GM12878 (cell line): Measurements from ENCODE around the gene GOLIM4.

Source experiments
- BHLHE40 ChIP-seq, 2 experiments: fragments of 450-650 bp in 1 of 2; IDR thresholded peaks; 2 replicates each; pipeline ENCODE4 v1.6.1; 2011 to 2017; ENCODE audit warnings: low read depth in 2 of 2, borderline replicate concordance in 1 of 2, improper control_type of control experiment in 1 of 2, low read length in 1 of 2, mild to moderate bottlenecking in 1 of 2
- EP300 ChIP-seq, 2 experiments: fragments of 150-350 bp in 1 of 2; IDR thresholded peaks; 2 replicates each; pipeline ENCODE4 v1.6.1; 2011 to 2012; ENCODE audit warnings: low read depth in 2 of 2, low read length in 2 of 2, borderline replicate concordance in 1 of 2, improper control_type of control experiment in 1 of 2, inconsistent platforms in 1 of 2; ENCODE audit not compliant: control insufficient read depth in 1 of 2
- EZH2 ChIP-seq: IDR thresholded peaks from 2 replicates; pipeline ENCODE4 v1.6.1; 2012; ENCODE audit warnings: low read depth, mild to moderate bottlenecking, control low read depth, inconsistent platforms, low read length, borderline replicate concordance; ENCODE audit not compliant: control insufficient read depth
- POLR2AphosphoS2 ChIP-seq: IDR thresholded peaks from 2 replicates; pipeline ENCODE4 v1.6.1; 2011; ENCODE audit warnings: low read depth, mild to moderate bottlenecking, low read length, improper control_type of control experiment, moderate library complexity
- POLR2AphosphoS5 ChIP-seq: IDR thresholded peaks from 2 replicates; pipeline ENCODE4 v1.6.1; 2011; ENCODE audit warnings: mild to moderate bottlenecking, low read length, inconsistent platforms
- SMC3 ChIP-seq: IDR thresholded peaks from 2 replicates; pipeline ENCODE4 v1.6.1; 2011; ENCODE audit warnings: low read length, improper control_type of control experiment, borderline replicate concordance
- SUZ12 ChIP-seq: fragments of 200-600 bp; sonication (generic); IDR thresholded peaks from one replicate; pipeline ENCODE4 v1.6.1; 2018; ENCODE audit warnings: antibody characterized with exemption, mild to moderate bottlenecking; ENCODE audit not compliant: unreplicated experiment
- TAF1 ChIP-seq: IDR thresholded peaks from 2 replicates; pipeline ENCODE4 v1.6.1; 2011; ENCODE audit warnings: mild to moderate bottlenecking, low read depth, low read length, borderline replicate concordance
- ZNF24 ChIP-seq: fragments of 450-650 bp; IDR thresholded peaks from 2 replicates; pipeline ENCODE4 v1.6.1; 2017; ENCODE audit warnings: antibody characterized with exemption, mild to moderate bottlenecking
- TF ChIP-seq, protein P1 (sequence below), 3 experiments: IDR thresholded peaks in 2 of 3; conservative IDR thresholded peaks in 1 of 3; 2 replicates each; pipeline ENCODE4 v1.5.1; 2011; ENCODE audit warnings: low read depth in 3 of 3, low read length in 3 of 3, mild to moderate bottlenecking in 3 of 3, control low read depth in 2 of 3, moderate library complexity in 2 of 3, inconsistent platforms in 1 of 3, mixed read lengths in 1 of 3; ENCODE audit not compliant: control insufficient read depth in 2 of 3, insufficient read depth in 1 of 3; ENCODE audit errors: extremely low read depth in 1 of 3
- TF ChIP-seq, protein P2 (sequence below): IDR thresholded peaks from 2 replicates; pipeline ENCODE4 v1.6.1; 2011; ENCODE audit warnings: low read depth, mild to moderate bottlenecking, low read length, moderate library complexity, borderline replicate concordance; ENCODE audit errors: extremely low read depth
- TF ChIP-seq, protein P3 (sequence below): IDR thresholded peaks from 2 replicates; pipeline ENCODE4 v1.6.1; 2011; ENCODE audit warnings: mild to moderate bottlenecking, low read depth, low read length, moderate library complexity; ENCODE audit not compliant: insufficient replicate concordance
- TF ChIP-seq, protein P4 (sequence below): IDR thresholded peaks from 2 replicates; pipeline ENCODE4 v1.6.1; 2012; ENCODE audit warnings: mild to moderate bottlenecking, low read depth, low read length

DNA sequence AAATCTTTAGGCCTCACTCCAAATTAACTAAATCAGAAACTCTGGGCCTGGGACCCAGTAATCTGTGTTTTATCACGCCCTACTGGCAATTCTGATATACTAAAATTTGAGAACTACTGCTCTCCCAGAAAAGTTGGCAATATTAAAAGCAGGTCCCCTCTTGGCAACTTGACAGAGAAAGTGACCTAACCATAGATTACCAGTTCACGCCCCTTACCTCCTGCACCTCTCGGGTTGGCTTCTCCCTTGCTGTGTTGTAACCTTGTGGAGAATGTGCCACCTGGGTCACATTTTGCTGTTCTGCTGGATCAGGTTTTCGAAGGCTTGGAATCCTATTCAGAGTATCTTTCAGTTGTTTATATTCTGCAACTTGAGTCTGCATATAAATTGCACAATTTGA is 59.1 kb downstream of the GOLIM4 start:
- TF ChIP-seq, protein P1, sequence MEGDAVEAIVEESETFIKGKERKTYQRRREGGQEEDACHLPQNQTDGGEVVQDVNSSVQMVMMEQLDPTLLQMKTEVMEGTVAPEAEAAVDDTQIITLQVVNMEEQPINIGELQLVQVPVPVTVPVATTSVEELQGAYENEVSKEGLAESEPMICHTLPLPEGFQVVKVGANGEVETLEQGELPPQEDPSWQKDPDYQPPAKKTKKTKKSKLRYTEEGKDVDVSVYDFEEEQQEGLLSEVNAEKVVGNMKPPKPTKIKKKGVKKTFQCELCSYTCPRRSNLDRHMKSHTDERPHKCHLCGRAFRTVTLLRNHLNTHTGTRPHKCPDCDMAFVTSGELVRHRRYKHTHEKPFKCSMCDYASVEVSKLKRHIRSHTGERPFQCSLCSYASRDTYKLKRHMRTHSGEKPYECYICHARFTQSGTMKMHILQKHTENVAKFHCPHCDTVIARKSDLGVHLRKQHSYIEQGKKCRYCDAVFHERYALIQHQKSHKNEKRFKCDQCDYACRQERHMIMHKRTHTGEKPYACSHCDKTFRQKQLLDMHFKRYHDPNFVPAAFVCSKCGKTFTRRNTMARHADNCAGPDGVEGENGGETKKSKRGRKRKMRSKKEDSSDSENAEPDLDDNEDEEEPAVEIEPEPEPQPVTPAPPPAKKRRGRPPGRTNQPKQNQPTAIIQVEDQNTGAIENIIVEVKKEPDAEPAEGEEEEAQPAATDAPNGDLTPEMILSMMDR (IDR thresholded peaks at IDR 0.05 in 2 of 3, conservative IDR thresholded peaks at IDR 0.05 in 1 of 3; ENCODE audit: control insufficient read depth in 2 of 3, extremely low read depth in 1 of 3, insufficient read depth in 1 of 3, low read depth in 3 of 3, low read length in 3 of 3) = no peak
- TF ChIP-seq SMC3 (no peak), POLR2AphosphoS2 (no peak), SUZ12 (no peak), ZNF24 (no peak), POLR2AphosphoS5 (no peak), BHLHE40 (IDR thresholded peaks at IDR 0.05; ENCODE audit: borderline replicate concordance in 1 of 2, low read depth in 2 of 2, low read length in 1 of 2) (no peak), TAF1 (no peak), EP300 (IDR thresholded peaks at IDR 0.05; ENCODE audit: borderline replicate concordance in 1 of 2, control insufficient read depth in 1 of 2, low read depth in 2 of 2, low read length in 2 of 2) (no peak), EZH2 (no peak)
- TF ChIP-seq, protein P2, sequence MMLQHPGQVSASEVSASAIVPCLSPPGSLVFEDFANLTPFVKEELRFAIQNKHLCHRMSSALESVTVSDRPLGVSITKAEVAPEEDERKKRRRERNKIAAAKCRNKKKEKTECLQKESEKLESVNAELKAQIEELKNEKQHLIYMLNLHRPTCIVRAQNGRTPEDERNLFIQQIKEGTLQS = no peak
- TF ChIP-seq, protein P3, sequence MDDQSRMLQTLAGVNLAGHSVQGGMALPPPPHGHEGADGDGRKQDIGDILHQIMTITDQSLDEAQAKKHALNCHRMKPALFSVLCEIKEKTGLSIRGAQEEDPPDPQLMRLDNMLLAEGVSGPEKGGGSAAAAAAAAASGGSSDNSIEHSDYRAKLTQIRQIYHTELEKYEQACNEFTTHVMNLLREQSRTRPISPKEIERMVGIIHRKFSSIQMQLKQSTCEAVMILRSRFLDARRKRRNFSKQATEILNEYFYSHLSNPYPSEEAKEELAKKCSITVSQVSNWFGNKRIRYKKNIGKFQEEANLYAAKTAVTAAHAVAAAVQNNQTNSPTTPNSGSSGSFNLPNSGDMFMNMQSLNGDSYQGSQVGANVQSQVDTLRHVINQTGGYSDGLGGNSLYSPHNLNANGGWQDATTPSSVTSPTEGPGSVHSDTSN = no peak
- TF ChIP-seq, protein P4, sequence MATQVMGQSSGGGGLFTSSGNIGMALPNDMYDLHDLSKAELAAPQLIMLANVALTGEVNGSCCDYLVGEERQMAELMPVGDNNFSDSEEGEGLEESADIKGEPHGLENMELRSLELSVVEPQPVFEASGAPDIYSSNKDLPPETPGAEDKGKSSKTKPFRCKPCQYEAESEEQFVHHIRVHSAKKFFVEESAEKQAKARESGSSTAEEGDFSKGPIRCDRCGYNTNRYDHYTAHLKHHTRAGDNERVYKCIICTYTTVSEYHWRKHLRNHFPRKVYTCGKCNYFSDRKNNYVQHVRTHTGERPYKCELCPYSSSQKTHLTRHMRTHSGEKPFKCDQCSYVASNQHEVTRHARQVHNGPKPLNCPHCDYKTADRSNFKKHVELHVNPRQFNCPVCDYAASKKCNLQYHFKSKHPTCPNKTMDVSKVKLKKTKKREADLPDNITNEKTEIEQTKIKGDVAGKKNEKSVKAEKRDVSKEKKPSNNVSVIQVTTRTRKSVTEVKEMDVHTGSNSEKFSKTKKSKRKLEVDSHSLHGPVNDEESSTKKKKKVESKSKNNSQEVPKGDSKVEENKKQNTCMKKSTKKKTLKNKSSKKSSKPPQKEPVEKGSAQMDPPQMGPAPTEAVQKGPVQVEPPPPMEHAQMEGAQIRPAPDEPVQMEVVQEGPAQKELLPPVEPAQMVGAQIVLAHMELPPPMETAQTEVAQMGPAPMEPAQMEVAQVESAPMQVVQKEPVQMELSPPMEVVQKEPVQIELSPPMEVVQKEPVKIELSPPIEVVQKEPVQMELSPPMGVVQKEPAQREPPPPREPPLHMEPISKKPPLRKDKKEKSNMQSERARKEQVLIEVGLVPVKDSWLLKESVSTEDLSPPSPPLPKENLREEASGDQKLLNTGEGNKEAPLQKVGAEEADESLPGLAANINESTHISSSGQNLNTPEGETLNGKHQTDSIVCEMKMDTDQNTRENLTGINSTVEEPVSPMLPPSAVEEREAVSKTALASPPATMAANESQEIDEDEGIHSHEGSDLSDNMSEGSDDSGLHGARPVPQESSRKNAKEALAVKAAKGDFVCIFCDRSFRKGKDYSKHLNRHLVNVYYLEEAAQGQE = no peak
